HG03571 (cell line): ENCODE data around the gene DACT2.
"Not testable (repeated sequence)": the region's sequence is repeated elsewhere in the genome, so short reads cannot be mapped to it uniquely, and the experiment has no call there.

Experiments used
- ATAC-seq: cut with Tn5 transposase; IDR thresholded peaks from one replicate; pipeline ENCODE4 v1.9.1; 2021; ENCODE audit not compliant: unreplicated experiment

DACT2 gene

DNA sequence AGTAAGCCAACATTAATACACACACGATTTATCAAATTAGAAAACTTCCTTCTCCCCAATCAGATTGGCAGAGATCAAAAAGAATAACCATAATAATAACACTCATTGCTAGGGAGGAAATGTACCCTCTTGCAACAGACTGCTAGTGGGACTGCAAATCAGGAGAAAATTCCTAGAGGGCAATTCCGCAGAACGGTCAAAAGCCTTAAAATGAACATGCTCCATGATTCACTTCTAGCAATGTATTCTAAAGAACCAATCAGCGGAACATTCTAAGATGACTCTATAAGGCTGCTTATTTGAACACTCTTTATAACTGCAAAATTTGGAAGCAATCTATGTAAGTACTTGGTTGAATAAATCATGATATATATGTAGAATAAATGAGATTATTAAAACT lies 8.5 kb upstream of the DACT2 start:
- ATAC-seq = no peak

DNA sequence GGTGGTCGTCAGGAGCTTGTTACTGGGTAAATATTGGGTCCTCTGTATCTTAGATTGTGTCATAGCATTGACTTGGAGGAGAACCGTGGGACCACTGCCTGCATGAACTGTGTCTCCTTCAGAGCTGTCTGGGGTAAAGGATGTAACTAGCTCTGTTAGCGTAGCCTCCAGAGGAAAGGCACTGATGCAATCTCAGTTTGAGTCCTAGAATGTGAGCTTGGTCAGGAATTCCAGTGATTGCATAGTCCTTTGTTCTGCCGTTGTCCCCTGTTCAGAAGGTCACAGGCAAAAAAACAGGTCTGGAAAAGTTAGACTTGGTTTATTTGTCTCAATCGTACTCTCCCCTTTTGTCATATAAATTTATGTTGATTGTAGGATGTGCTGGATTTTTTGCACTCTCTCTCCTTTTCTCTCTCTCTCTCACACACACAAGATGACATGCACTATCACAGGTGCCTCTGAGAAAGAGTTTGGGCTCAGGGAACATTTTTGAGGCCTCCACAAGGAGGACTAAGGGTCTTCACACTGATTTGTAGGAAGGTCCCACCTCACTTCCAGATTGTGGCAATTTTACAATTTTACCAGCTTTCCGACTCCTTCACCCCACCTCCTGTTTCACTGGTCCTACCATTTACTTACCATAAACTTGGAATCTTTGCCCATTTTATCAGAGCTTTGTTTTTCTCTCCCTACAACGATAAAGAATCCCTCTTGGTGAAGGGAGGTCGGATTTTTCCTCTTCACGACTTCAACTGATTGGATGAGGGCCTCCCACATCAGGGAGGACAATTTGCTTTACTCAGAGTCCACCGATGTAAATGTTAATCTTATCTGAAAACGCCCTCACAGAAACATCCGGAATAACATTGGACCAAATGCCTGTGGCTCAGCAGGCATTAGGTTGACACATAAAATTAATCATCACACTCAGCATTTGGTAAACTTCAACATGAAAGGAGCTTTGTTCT lies 7.0 kb upstream of the DACT2 start:
- no peak for ATAC-seq

GRCh38 chr6:168322966-168323365 lies 3.4 kb upstream of the DACT2 start:
- ATAC-seq = no peak

DNA sequence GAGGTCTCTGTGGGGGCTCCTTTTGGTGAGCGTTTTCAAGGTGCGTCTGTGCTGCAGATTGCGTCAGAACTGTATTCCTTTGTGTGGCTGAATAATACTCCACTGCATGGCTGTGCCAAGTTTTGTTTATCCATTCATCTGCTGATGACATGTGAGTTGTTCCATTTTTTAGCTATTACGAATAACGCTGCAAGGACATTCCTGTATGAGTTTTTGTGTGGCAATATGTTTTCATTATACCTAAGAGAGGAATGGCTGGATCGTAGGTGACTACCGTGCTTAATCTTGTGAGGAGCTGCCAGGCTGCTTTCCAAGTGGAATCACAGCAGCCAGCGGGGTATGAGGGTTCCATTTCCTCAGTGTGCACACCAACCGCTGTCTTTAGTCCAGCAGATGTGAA lies 1.1 kb upstream of the DACT2 start:
- no peak for ATAC-seq

DNA sequence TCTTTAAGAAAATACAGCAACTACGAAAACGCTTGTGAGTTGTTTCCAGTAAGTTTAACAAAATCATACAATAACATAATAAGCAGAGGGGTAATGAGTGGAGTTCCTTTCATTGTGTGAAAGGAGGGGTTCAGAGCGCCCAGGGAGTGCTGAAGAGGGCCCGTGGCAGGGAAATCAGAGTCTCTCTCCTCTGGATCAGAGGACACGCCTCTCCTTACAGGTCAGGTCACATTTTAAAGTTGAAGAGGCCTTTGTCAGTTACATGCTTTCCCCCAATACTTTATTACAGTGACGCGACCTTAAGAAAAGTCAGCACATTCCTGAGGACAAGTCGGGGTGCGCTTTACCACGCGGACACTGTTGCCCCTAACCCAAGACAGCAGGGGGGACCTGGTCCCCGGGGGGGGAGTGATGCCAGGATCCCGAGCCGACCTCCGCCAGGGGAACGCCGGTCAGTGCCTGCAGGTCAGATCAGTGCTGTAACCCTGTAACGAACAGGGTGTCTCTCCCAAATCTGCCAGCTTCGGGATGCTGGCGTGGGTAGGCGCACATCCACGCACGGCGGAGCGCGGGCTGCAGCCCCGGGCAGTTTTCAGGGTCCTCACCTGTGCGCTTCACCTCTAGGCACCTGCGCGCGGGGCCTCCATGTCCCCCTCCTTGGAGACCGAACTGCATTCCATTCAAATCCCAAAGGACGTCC lies 848 bp downstream of the DACT2 start:
- no peak for ATAC-seq

DNA sequence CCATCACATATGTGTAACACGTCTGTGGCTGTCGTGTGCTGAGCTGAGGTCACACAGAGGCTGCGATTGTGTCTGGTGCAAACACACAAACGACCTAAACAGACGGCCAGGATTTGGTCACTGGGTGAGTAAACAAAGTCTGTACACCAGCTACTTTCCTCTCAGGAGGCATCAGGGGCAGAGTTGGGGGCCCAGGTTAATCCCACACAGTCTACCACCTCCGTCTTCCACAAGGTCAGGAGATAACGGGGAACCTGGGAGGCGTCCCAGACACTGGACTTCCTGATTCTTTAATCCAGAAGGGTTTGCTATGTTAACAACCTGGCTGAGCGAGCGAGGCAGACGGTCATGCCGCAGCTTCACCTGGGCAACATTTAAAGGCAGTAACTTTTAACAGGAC lies 1.5 kb downstream of the DACT2 start:
- no peak for ATAC-seq

GRCh38 chr6:168315596-168315995 lies 4.0 kb downstream of the DACT2 start:
- no peak for ATAC-seq

DNA sequence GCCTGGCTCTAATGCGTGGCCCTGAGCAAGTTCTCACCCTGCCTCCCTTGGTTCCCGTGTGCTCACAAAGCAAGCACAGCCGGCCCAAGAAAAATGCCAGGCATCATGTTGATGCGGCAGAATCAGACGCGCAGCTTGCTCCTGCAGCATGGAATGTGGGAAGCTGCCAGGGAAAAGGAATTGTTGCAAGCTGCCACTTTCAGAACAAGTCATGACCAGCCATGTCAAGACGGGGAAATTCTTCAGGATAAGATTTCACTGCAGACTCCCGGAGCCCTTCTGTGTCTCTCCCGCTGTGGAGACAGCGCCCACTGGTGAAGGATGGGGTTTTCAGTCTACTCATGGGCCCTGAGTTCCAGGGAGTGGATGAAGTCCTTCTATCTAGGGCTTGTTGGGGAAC lies 4.6 kb downstream of the DACT2 start:
- no peak for ATAC-seq

DNA sequence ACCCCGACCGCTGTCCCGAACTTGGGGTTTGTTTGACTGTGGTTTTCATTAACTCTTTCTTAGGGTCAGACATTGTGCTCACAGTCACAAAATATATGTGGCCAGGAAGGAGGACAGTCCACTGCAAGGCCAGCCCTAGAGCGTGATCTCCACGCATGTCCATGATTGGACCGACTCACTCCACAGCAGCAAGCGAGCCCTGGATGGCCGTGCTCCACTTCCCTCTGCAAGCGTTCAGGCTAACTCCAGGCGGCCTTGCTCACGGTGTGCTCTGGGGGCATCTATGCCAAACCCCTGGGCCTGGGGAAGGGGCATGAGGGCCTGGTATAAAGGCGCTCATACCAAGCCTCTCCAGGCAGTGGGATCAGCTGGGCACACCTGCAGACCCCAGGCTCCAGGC lies 5.6 kb downstream of the DACT2 start:
- ATAC-seq = no peak

- no peak for ATAC-seq
These were observed 6.1 kb downstream of the DACT2 start for GRCh38 chr6:168313431-168314011.

DNA sequence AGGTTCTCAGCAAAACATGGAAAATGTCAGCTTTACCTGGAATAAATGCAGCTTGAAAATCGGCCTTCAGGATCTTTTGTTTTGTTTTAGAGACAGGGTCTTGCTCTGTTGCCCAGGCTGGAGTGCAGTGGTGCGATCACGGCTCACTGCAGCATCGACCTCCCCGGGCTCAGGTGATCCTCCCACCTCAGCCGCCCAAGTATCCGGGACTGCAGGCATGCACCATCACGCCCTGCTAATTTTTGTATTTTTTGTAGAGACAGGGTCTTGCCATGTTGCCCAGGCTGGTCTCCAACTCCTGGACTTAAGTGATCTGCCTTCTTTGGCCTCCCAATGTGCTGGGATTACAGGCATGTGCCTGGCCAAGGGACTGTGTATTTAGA lies 7.5 kb downstream of the DACT2 start:
- ATAC-seq = not testable (repeated sequence)

DNA sequence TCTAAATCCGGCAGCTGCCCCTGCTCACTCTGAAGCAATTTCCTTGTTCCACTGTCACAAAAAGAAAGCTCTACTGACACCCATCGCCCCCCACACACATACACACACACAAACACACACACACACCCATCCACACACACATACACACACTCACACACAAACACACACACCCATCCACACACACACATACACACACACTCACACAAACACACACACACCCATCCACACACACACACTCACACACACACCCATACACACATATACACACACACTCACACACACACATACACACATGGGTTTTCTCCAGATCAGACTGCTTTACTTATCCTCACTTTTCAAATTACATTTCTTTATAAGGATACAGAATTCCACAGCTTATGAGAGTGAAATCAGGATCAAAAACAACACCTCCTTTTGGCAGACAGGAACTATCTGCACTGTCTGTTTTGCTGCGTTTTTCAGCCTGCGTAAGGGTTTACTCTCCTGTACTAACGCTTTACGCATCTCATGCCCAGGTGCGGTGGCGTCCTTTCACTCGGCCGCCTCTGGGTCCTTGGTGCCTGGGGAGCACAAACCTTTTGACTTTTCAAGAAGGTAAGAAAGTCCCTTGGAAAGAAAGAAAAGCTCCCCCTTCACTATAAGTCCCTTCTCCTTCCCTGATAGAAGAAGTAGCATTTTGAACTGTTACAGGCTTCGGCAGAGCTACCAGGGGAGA lies 8.0 kb downstream of the DACT2 start:
- ATAC-seq = no peak

- no peak for ATAC-seq
These were observed 8.6 kb downstream of the DACT2 start for GRCh38 chr6:168310945-168311344.

- no peak for ATAC-seq
These were observed 9.2 kb downstream of the DACT2 start for GRCh38 chr6:168310403-168310802.

GRCh38 chr6:168309997-168310396 lies 9.6 kb downstream of the DACT2 start:
- no peak for ATAC-seq

DNA sequence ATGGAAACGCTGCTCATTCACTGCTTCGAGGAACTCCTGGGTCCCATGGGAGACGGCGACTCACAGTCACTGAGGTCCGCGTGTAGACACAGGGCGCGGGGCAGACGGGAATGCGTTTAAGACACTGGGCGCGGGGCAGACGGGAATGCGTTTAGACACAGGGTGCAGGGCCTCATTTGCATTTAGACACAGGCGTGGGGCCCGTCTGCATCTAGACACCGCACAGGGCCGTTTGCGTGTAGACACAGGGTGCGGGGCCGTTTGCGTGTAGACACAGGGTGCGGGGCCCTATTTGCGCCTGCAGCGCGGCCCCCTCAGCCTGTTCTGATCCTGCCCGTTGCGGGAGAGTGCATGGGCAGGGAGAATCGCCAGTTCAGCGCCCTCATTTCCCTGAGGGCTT lies 10.4 kb downstream of the DACT2 start:
- no peak for ATAC-seq

- no peak for ATAC-seq
These were observed 11.0 kb downstream of the DACT2 start for GRCh38 chr6:168308390-168309144.

- ATAC-seq = no peak
These were observed 11.9 kb downstream of the DACT2 start for GRCh38 chr6:168307695-168308021.

GRCh38 chr6:168307015-168307694 lies 12.4 kb downstream of the DACT2 start:
- ATAC-seq = no peak

DNA sequence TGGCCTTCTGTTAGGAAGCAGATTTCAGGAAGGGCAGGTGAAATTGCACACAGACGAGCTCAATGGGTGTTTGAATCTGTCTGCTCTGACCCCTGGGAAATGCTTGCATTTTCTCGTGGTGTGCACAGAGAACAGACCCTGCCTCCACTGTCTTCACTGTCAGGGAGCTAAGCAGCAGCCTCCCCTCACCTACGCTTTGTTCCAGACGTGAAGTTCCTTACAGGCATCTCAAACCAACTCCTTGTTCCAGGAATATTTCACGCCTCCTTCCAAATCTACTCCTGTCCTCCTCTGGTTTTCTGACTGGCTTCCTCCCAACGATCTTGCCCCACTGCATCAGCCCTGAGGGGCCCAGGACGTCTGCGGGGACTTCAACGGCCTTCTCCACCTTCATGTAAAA lies 13.7 kb downstream of the DACT2 start:
- ATAC-seq = no peak
